Retinal pigment epithelial cell (primary cell): ENCODE measurements around the gene GPRC5B.

ENCODE experiments used
- DNase-seq: peaks from one replicate; pipeline ENCODE4 v3.0.0-alpha.2; 2010; ENCODE audit warnings: low read depth
- H3K4me3 ChIP-seq: 2 replicates; pipeline ENCODE4 v1.5.1; 2011; ENCODE audit warnings: mild to moderate bottlenecking, low read length, control low read depth, moderate library complexity
- TF ChIP-seq, protein P1 (sequence below): conservative IDR thresholded peaks from 2 replicates; pipeline ENCODE4 v1.5.1; 2011; ENCODE audit warnings: low read depth, low read length, control low read depth, inconsistent platforms

Gene GPRC5B

GRCh38 chr16:19830902-19831560 lies 53.6 kb downstream of the GPRC5B start:
- no peak for DNase-seq
- TF ChIP-seq, protein P1, sequence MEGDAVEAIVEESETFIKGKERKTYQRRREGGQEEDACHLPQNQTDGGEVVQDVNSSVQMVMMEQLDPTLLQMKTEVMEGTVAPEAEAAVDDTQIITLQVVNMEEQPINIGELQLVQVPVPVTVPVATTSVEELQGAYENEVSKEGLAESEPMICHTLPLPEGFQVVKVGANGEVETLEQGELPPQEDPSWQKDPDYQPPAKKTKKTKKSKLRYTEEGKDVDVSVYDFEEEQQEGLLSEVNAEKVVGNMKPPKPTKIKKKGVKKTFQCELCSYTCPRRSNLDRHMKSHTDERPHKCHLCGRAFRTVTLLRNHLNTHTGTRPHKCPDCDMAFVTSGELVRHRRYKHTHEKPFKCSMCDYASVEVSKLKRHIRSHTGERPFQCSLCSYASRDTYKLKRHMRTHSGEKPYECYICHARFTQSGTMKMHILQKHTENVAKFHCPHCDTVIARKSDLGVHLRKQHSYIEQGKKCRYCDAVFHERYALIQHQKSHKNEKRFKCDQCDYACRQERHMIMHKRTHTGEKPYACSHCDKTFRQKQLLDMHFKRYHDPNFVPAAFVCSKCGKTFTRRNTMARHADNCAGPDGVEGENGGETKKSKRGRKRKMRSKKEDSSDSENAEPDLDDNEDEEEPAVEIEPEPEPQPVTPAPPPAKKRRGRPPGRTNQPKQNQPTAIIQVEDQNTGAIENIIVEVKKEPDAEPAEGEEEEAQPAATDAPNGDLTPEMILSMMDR, result no peak
- H3K4me3 ChIP-seq, result no peak overlapping the region

GRCh38 chr16:19829844-19830692 lies 54.6 kb downstream of the GPRC5B start:
- TF ChIP-seq, protein P1, result no peak
- DNase-seq, result no peak

DNA sequence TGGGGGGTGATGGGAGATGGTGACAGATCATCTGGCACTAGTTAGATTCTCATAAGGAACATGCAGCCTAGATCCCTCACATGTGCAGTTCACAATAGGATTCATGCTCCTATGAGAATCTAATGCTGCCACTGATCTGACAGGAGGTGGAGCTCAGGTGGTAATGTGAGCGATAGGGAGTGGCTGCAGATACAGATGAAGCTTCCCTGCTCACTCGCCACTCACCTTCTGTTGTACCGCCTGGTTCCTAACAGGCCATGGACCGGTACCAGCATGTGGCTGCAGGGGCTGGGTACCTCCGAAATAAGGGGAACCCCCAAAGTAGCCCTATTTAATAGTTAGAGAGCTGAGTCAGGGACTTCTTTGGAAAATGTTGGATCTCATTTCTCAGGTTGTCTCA lies 60.4 kb downstream of the GPRC5B start:
- H3K4me3 ChIP-seq, result no peak overlapping the region
- no peak for DNase-seq
- TF ChIP-seq, protein P1, result no peak

More at GRCh38 chr16:19829844-19830692, 54.6 kb downstream of the GPRC5B start:
- H3K4me3 ChIP-seq, result no peak overlapping the region

DNA sequence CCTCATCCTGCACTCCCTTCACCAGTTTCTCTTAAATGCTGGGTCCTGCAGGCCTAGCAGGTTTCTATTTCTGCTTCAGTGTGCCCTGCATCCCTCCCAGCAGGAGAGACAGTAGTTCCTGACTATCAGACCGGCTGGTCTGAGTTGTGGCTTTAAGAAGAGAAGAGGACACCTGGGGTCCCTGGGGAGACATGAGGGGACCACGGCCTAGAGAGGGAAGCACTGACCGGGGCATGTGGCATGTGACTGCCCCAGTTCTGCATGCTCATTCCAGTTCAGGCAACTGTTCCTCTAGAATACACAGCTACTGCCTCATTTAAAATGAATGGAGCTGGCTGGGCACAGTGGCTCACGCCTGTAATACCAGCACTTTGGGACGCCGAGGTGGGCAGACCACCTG lies 61.3 kb downstream of the GPRC5B start:
- H3K4me3 ChIP-seq, result no peak overlapping the region
- DNase-seq, result no peak
- TF ChIP-seq, protein P1, result no peak

DNA sequence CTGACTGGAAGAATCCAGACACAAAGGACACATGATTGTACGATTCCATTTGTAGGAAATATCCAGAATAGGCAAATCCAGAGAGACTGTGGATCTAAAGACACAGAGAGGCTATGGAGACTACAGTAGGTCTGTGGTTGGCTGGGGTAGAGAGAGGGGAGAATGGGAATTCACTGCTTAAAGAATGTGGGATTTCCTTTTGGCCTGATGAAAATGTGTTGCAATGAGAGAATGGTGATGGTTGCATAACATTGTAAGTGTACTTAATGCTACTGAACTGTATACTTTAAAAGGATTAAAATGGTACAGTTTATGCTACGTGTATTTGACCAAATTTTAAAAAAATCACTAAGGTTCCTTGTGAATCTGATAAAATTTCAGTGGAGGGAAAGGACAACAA lies 62.1 kb downstream of the GPRC5B start:
- DNase-seq, result no peak

GRCh38 chr16:19817875-19818274 lies 66.8 kb downstream of the GPRC5B start:
- no peak overlapping the region for H3K4me3 ChIP-seq
- TF ChIP-seq, protein P1, result no peak
- DNase-seq, result no peak

More for the DNA sequence above, 62.1 kb downstream of the GPRC5B start:
- TF ChIP-seq, protein P1, result no peak
- no peak overlapping the region for H3K4me3 ChIP-seq
